Muscle of back (tissue), 11 donors: Measurements from ENCODE around the gene PRR14. TPM values are rescaled to one million over a fixed set of nuclear protein-coding genes. Genes with fewer than 3 reads are reported as not detected.

ENCODE experiments used
- DNase-seq, 3 donors: peaks; one replicate each; pipeline versions ENCODE4 v3.0.0 to v3.0.0-alpha.2; 2013
- polyA plus RNA-seq, 10 donors: library from polyadenylated mRNA; unstranded; fragments of 120-200 nt; gene quantifications; one replicate each; pipeline ENCODE4 v1.2.1, GENCODE V29; 2013; ENCODE audit not compliant: insufficient read length in 10 of 10

Gene PRR14
- polyA plus RNA-seq, 10 donors: 17.8 to 27.5 (median 22.2) TPM

DNA sequence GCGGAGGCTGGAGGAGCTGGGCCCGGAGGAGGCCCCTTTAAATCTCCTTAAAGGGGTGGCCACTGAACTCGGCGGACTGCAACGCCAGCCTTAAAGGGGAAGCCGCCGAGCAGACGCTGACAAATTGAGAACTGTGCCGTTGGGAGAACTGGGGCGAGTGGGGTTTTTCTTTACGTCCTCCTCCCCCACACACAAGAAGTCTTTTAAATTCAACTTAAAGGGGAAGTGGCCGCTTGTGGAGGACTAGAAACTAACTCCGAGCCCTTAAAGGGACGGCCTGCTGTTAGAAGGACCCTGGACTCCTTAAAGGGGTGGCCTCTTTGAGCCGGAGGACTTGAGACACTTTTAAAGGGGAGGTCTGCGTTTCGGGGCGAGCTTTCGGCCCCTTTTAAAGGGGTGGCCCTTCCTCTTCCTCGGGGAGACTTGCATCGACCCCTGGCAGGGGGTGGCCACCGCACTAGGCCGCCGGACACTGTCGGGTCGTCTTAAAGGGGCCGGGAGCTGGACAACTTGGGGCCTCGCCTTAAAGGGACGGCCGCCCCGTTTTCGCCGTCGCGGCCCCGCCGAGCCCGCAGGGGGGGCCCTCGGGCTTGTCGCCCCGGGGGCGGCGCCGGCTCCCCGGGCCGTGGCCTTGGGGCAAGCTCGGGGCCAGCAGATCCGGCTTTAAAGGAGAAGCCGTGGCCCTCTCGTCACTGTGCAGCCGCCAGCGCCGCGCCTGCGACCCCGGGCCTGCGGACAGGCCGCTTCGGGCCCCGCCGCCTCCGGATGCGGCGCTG, 8.2 kb downstream of the PRR14 start:
- DNase-seq: peak; percentile 93 to 99 (median 98)

- DNase-seq: peak in 2 of 3 donors; percentile 27 to 60
Measured at GRCh38 chr16:30659507-30660423, 9.0 kb downstream of the PRR14 start.

- DNase-seq: no peak
Measured at GRCh38 chr16:30660424-30661261, 9.9 kb downstream of the PRR14 start.

- DNase-seq: no peak
Measured at GRCh38 chr16:30662449-30662848, 11.7 kb downstream of the PRR14 start.

- DNase-seq: no peak
Measured at GRCh38 chr16:30663038-30663437, 12.3 kb downstream of the PRR14 start.

GRCh38 chr16:30663820-30664219, 13.1 kb downstream of the PRR14 start:
- DNase-seq: no peak

- DNase-seq: no peak
Measured at GRCh38 chr16:30664616-30665109, 13.9 kb downstream of the PRR14 start.

GRCh38 chr16:30665155-30665829, 14.5 kb downstream of the PRR14 start:
- DNase-seq: no peak

DNA sequence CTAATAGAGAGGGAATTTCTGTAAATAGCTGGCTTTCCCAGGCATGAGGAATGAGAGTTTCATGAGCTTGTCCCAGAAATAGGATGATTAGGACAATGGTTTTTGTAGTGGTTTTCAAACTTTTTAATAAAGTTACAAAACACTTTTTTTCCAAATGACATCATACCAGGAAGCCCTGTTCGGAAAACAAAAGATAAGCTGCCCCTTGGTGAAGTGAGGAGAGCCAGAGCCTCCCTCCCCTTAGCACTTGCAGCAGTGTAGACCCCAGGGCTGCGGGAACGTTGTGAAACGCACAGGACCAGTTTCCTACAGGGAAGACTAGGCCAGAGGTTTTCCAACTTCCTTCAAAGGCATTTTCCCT, 15.1 kb downstream of the PRR14 start:
- no peak for DNase-seq

DNA sequence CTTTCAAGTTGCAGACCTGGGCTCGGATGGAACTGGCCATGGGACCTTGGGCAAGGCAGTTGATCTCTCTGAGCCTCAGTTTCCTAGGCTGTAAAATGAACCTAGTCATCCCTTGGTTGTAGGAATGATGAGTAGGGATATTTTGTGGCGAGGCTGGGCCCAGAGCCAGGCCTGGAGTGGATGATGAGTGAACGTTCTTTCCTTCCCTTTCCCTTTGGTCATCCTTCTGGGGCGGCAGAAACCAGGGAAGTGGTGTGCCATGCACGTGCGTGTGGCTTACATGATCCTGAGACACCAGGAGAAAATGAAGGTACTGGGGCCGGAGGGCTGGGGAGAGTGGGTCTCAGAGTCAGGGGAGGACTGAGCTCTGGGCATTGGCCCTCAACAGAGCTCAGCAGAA, 15.9 kb downstream of the PRR14 start:
- no peak for DNase-seq

DNA sequence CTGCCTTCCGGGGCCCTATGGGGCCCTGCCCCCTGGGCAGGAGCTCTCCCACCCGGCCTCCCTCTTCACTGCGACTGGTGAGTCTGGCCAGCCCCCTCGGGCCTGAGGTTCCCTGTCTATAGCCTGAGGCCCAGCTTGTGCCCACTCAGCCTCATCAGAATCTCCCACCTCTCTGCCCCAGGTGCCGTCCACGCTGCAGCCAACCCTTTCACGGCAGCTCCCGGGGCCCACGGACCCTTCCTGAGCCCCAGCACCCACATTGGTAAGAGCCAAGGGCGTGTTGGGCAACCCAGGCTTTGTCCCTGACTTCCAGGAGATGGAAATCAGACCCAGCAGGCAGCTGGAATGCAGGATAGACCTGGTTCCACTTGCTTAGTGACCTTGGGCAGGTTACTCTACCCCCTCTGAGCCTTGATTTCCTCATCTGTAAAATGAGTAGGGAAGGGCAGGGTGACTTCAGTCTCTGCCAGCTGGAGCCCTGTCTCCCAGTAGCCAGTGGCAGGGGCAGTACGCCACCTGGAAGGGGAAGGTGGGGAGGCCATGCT, 16.7 kb downstream of the PRR14 start:
- DNase-seq: no peak

DNA sequence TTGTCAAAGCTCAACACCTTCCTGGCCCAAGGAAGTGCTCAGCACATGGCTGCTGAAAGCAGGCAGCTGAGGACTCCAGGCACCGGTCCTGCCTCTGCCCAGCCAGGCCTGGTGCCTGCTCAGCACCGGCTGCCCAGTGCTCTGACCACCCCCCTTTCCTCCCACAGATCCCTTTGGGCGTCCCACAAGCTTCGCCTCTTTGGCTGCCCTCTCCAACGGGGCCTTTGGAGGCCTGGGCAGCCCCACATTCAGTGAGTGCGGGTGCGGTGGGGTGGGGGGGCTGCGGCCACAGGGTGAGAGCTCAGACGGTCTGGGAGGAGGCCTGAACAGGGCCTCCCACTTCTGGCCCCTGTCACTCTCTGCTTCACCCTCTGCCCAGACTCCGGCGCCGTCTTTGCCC, 17.6 kb downstream of the PRR14 start:
- no peak for DNase-seq

DNA sequence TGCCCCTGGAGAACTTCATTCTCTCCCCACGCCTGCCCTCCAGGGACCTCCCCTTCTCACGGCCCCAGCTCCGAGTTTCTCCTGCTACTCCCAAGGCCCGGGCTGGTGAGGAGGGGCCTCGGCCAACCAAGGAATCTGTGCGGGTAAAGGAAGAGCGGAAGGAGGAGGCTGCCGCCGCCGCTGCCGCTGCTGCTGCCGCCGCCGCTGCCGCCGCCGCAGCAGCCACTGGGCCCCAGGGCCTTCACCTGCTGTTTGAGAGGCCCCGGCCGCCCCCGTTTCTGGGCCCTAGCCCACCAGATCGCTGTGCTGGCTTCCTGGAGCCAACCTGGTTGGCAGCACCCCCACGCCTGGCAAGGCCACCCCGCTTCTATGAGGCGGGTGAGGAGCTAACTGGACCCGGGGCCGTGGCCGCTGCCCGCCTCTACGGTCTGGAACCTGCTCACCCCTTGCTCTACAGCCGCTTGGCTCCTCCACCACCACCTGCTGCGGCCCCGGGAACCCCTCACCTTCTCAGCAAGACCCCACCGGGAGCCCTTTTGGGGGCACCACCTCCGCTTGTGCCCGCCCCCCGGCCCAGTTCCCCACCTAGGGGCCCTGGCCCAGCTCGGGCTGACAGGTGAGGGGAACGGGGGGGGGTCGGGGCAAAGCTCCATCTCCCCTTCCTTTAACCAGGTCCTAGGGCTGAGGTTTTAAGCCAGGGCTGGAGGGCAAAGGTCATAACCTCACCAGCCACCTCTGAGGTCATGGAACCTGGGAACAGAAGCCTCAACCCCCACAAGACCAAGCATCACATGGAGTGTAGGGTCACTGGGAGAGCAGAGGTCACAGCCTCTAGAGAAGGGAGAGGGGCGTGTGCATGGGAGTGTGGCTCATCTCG, 18.5 kb downstream of the PRR14 start:
- no peak for DNase-seq

DNA sequence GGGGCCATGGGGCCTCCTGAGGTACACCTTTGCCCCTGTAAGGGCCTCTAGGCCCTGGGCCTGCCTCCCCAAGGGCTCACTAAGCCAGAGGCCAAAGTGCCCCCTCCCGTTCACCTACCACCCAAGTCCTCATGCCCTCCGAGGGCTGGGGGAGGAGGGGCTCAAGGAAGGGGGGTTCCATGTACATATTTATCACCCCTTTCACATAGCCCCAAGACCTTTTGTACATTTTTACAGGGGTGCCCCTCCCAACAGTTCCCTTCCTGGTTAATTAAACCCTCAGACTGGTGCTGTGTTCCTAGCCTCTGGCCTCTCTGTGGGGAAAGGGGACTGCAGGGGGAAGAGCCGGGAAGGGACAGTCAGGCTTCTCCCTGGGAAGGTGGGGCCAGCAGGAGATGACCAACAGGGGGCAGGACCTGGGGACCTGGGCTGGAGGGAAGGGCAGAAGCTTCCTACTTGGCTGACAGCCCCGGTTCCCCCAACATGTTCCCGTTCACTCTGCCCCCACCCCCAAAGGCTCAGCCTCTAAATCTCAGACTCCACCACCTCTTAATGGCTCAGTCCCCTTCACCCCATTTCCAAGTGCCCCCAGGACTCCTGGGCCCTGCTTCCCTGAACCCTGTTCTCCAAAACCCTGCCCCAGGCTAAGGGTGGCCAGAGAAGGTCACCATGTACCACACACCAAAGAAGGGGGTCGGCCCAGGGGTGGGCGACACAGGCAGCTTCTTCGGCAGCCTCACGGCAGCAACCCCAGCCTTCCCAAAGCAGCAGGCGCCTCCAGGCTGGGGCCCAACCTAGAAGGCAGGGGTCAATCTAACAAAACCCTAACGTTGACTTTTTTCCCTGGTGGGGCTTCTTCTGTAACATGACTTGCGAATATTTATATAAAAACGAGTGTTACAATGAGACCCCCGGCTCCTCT, 19.4 kb downstream of the PRR14 start:
- DNase-seq: no peak

GRCh38 chr16:30675143-30675542, 24.4 kb downstream of the PRR14 start:
- no peak for DNase-seq

- no peak for DNase-seq
Measured at GRCh38 chr16:30677931-30678585, 27.3 kb downstream of the PRR14 start.

DNA sequence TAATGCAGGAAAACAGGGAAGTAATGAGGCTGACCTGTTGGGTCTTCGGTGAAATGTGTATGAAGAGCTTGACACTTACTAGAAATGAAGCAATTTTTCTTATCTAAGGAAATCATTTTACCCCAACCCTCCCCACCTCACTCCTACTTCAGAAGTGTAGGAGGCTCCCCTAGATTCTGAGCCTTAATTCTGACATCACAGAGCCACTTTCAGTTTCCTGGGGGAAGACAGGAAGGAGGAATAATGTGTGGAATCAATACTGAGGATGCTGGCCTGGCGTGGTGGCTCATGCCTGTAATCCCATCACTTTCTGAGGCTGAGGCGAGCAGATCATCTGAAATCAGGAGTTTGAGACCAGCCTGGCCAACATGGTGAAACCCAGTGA, 27.8 kb downstream of the PRR14 start:
- DNase-seq: no peak

GRCh38 chr16:30680326-30680725, 29.6 kb downstream of the PRR14 start:
- no peak for DNase-seq
